Fibroblast of skin of back (primary cell): ENCODE measurements around the gene GYPC. TPM values are rescaled to one million over a fixed set of nuclear protein-coding genes. Genes with fewer than 3 reads are reported as not detected.
"Not testable (repeated sequence)": the region's sequence is repeated elsewhere in the genome, so short reads cannot be mapped to it uniquely, and the experiment has no call there.

Experiments used
- DNase-seq: peaks from one replicate; pipeline ENCODE4 v3.0.0-alpha.2; 2013
- polyA plus RNA-seq, 2 experiments: library from polyadenylated mRNA; unstranded; fragments of 120-200 nt; gene quantifications; one replicate each; pipeline ENCODE4 v1.2.1, GENCODE V29; 2013; ENCODE audit not compliant: insufficient read length in 2 of 2

The GYPC gene
- 53.6 TPM for polyA plus RNA-seq (2013, experiment 1 of 2; ENCODE audit: insufficient read length)
- 34.1 TPM for polyA plus RNA-seq (2013, experiment 2 of 2; ENCODE audit: insufficient read length)

DNA sequence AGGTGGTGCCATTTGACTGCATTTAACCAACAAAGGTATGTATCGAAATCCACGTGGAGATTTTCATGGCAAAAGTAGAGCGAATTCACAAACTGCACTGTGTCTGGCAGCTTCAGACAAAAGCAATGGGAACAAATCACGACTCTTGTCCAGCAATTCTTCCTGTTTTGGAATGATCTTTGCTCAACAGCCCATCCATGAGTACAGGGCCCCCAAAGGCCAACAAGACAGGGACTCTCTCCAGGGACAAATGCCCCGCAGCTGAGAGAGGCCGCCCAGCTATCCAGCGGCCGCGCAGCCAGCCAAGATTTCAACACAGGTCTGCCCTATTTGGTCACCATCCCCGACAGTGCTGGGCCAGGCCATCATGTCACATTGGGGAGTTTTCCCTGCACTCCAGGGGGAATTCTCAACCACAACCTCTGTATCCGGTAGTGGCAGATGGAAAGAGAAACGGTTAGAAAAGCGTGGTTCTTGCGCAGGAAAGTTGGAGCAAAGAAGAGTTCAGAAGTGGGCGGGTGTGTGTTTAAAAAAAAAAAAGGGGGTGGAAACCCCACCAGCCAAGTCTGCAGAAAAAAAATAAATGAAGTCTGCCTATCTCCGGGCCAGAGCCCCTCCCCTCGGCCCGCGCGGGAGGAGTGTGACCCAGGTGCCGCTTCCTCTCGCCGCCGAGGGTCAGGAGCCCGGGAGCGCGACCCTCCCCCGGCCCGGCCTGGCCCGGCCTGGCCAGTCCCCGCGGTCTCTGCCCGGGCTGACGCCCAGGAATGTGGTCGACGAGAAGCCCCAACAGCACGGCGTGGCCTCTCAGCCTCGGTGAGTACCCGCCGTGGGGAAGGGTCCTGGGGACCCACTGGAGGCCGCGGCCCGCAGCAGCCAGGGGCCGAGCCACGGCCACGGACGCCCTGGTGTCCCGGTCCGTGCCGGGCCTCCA lies at the start of gene GYPC:
GYPC (plus strand) TSS at position 659 of the 931 bp plus-strand sequence; CDS start at position 765, 106 bp downstream.
- DNase-seq, result peak; percentile 67

GRCh38 chr2:126614524-126615227 lies 41.3 kb upstream of the GYPC start:
- peak; percentile 71 for DNase-seq

DNA sequence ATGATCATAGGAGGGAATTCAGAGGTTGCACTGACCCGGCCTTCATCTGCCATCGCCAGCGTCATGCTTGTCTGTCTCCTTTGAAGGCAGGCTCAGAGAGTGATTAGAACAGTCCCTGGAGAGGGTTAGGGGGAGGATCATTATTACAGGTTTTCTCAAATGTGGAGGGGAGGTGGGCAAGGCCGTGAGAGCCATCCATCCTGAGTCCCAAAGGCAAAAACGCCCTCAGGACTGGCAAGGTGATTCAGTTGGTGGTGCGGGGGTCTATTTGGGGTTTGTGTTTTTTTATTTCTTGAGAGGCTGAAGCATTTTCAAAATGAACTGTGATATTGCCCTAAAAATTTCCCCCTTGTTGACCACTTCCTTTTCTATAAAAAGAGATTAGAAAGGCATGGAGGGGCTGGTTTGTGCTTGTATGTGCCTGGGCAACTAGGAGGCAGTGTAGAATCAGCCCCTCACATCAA lies 39.3 kb upstream of the GYPC start:
- DNase-seq, result no peak

- DNase-seq, result no peak
Measured at GRCh38 chr2:126620302-126620701, 35.7 kb upstream of the GYPC start.

DNA sequence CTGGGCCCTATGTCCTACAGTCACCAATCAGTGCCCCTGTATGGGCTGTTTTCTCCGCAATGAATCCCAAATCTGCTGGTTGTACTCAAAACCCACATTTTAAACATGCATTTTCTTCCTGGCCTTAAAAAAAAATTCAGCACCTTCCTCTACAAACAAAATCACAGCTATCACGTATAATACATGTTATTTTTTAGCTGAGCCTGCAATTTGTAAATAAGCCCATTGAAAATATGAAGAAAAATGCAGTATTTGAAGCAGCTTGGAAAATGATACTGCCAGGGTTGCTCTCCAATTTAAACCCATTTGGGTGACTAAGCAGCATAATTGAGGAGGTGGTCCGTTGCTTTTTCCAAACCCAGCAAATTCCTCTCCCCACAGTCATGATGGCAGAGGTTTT lies 33.0 kb upstream of the GYPC start:
- DNase-seq, result no peak

DNA sequence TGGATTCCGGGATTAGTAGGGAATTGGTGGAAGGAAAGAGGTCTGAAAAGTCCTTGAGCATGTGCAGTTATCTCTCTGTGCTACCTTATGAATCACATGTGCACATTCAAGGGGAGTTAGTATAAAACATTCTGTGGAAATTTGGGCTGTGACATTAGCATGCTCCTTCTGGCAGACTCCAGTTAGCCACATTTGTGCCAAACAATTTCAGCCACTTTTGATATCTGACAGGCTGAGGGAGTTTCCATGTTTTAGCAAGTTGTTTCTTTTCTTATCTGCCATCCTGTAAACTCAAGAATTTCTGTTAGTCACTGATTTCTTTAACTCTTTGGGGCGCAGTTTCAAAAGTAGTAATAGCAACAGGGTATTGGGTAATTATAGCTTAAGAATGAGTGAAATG lies 28.3 kb upstream of the GYPC start:
- no peak for DNase-seq

- peak; percentile 16 for DNase-seq
Measured at GRCh38 chr2:126634273-126634861, 21.6 kb upstream of the GYPC start.

DNA sequence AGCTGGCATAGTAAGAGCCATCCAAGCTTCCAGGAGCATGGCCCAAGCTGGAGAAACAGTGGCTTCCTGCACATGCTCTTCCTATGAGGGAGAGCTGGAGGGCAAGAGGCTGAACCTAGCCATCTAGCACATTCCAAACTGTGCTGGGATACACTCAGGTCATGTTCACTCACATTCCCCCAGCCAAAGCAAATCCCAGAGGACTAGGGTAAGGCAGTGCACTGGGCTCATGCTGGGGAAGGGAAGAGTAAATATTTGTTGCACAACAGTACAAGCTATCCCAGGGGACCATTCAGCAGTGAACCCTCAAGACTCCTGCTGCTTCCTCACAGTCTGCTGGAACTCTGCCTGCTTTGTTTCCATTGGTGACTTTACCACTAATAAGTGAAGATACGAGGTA lies 20.7 kb upstream of the GYPC start:
- DNase-seq, result peak; percentile 16

- no peak for DNase-seq
Measured at GRCh38 chr2:126635736-126636135, 20.2 kb upstream of the GYPC start.

- no peak for DNase-seq
Measured at GRCh38 chr2:126637386-126637785, 18.6 kb upstream of the GYPC start.

DNA sequence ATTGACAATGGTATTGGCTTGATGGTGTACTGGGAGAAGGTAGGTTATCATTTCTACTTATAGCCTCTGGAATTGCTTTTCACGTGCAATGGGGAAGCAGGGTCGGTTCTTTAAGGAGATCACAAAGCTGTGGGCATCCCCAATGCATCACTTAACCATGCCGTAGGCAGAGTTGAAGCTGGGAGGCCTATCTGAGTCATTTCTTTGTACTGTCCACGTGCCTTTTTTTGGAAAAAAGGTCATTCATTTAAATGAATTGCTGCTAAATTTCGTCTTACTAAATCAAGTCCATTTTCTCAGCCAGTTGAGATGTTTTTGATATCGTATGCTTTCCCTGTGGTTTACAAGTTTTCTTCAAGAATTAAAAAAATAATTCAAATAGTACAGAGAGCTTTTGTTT lies 17.2 kb upstream of the GYPC start:
- DNase-seq, result no peak

DNA sequence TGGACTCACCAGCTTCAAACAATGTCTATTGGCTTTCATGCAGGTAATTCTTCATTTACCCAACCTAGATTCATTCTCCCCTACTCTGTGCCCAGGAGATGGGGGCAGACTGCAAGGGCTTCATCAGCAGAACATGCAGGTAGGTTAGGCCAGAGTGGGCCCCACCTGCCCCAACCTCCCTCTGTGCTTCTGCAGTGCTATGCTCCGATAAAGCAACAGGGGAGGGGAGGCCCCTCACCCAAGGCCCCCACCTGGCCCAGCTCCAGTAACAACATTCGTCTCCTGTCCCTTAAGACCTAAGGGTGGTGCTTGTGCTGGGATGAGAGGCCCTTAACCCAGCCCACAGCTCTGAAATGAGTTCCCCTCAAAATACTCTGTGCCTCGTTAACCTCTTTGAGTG lies 16.7 kb upstream of the GYPC start:
- no peak for DNase-seq

DNA sequence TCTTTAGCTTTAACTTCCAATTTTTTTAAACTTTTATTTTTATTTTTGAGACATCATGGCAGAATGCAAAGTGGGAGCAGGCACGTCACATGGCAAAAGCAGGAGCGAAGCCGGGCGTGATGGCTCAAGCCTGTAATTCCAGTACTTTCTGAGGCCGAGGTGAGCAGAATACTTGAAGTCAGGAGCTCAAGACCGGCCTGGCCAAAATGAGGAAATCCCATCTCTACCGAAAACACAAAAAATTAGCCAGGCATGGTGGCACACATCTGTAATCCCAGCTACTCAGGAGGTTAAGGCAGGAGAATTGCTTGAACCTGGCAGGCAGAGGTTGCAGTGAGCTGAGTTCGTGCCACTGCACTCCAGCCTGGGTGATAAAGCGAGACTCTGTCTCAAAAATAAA lies 14.7 kb upstream of the GYPC start:
- DNase-seq, result not testable (repeated sequence)

- no peak for DNase-seq
Measured at GRCh38 chr2:126642031-126642430, 13.9 kb upstream of the GYPC start.

DNA sequence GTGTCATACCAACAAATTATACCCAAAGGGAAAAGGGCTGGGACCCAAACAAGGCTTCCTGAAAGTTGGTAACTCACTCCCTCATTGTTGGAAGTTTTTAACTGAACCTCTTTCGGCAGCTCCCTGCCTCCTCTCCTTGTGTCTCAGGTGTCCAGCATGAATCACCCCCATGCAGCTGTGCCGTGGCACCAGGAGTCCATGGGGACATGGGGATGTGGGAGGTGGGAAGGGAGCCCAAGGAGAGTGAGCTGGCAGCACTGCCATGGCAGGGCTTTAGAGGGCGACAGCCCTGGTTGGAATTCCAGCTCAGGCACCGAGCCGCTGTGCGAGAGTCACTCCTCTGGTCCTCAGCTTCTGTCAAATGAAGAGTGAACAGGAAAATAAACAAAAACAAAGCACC lies 12.5 kb upstream of the GYPC start:
- no peak for DNase-seq

DNA sequence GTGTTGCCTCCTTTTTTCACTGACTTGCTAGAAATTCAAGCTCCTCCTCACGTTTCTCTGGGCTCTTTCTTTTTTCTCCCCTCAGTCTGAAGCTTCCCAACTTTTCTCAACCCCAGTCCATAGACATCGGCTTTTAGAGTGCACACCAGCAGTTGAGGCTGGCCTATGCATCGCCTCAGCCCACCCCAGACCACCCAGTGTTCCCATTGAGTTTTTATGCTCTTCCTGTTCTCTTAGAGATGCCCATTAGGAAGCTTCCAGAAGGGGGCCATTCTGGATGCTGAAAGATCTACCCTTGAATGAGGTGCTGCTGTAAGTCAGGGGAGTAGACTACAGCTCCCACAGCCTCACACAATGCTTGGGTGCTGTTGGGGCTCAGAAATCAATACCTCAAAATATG lies 12.0 kb upstream of the GYPC start:
- DNase-seq, result no peak

DNA sequence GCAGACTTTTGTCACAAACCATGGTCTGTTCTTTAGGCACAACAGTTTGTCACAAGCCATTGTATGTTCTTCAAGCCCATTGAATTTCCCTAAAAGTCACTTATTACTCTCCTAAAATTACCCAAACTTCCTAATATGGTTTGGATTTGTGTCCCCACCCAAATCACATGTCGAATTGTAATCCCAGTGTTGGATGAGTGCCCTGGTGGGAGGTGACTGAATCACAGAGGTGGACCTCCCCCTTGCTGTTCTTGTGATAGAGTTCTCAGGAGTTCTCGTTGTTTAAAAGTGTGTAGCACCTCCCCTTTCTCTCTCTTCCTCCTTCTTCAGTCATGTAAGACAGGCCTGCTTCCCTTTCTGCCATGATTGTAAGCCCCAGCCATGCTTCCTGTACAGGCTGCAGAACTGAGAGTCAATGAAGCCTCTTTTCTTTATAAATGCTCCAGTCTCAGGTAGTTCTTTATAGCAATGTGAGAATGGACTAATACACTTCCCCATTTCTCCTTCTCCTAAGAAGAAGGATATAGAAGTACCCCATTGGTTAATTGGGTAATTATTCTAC lies 11.2 kb upstream of the GYPC start:
- no peak for DNase-seq

DNA sequence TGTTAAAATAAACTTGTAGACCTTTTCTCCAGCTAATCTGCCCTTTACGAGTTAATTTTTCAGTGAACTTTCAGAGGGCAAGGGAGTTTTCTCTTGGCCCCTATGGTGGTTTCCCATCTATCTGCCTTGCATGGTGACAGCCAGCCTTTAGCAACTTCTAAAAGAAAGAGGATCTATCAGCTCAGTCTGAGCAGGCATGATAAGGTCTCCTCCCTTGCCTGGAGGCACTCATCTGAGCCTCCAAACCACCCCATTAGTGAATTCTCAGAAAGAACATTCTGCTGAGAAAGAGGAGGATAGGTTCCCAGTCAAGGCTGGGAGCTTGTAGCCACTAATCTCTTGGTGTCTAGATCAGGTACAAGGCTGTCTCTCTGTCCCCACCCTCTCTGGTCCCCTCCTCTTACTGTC lies 10.7 kb upstream of the GYPC start:
- no peak for DNase-seq

- no peak for DNase-seq
Measured at GRCh38 chr2:126646026-126646425, 9.9 kb upstream of the GYPC start.

GRCh38 chr2:126647714-126648344 lies 8.1 kb upstream of the GYPC start:
- DNase-seq, result not testable (repeated sequence)

DNA sequence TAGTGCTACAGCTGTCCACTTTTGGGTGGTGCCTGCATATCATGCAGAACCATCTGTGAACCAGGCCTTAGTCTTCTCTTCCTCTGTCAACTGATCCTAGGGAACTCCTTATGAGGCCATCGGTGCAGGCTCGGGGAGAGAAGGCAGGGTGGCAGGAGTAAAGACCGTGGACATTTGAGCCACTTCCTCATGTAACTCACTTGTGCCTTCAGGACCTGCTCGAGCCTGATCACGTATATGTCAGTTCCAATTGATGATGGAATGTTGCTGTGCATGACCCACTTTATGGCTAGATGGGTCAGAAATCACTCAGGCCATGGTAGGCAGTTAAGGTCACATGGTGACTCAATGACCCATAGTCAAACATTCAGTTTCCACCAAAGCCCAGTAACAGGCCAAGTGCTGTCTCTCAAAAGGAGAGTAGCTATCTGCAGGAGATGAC lies 7.6 kb upstream of the GYPC start:
- not testable (repeated sequence) for DNase-seq

GRCh38 chr2:126649101-126649500 lies 6.9 kb upstream of the GYPC start:
- DNase-seq, result no peak
